WTC11 (cell line): ENCODE results near the gene PSMG1.

Experiments
- NFE2L1 ChIP-seq: sonication (generic); formaldehyde crosslinking; IDR thresholded peaks from 2 replicates; pipeline ENCODE4 v1.8.1; 2023; ENCODE audit warnings: missing genetic modification reagents
- NFYB ChIP-seq: sonication (generic); formaldehyde crosslinking; conservative IDR thresholded peaks from 2 replicates; pipeline ENCODE4 v1.8.0; 2022; ENCODE audit warnings: low read depth, missing genetic modification reagents
- NR2C2 ChIP-seq: sonication (generic); formaldehyde crosslinking; IDR thresholded peaks from 2 replicates; pipeline ENCODE4 v1.8.0; 2022; ENCODE audit warnings: mild to moderate bottlenecking, missing genetic modification reagents
- TEAD1 ChIP-seq: sonication (generic); formaldehyde crosslinking; IDR thresholded peaks from 2 replicates; pipeline ENCODE4 v1.8.0; 2022; ENCODE audit warnings: mild to moderate bottlenecking, missing genetic modification reagents
- TF ChIP-seq, protein P1 (sequence below): fragments of 200-600 bp; IDR thresholded peaks from 2 replicates; pipeline ENCODE4 v1.8.0; 2022; ENCODE audit warnings: antibody characterized with exemption
- TF ChIP-seq, protein P2 (sequence below): sonication (generic); formaldehyde crosslinking; IDR thresholded peaks from 2 replicates; pipeline ENCODE4 v1.8.1; 2022; ENCODE audit warnings: low read depth, mild to moderate bottlenecking, moderate library complexity, missing genetic modification reagents, borderline replicate concordance

DNA sequence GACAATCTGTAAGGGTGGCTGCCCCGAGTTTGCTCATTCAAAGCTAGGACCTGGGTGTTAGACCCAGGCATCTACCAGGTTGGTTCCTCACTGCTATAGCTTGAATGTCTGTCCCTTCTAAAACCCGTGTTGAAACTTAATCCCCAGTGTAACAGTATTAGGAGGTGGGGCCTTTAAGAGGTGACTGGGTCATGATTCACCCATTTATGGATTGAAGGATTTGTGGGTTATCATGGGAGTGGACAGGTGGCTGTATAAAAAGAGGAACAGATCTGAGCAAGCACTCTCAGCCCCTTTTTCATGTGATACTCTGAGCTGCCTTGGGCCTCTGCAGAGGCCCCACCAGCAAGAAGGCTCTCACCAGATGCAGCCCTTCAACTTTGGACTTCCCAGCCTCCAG, 29.4 kb downstream of the PSMG1 start:
- no peak for TF ChIP-seq TEAD1
- no peak for TF ChIP-seq NFE2L1
- TF ChIP-seq NFYB (CRISPR knock-in tag): no peak
- TF ChIP-seq, protein P1, sequence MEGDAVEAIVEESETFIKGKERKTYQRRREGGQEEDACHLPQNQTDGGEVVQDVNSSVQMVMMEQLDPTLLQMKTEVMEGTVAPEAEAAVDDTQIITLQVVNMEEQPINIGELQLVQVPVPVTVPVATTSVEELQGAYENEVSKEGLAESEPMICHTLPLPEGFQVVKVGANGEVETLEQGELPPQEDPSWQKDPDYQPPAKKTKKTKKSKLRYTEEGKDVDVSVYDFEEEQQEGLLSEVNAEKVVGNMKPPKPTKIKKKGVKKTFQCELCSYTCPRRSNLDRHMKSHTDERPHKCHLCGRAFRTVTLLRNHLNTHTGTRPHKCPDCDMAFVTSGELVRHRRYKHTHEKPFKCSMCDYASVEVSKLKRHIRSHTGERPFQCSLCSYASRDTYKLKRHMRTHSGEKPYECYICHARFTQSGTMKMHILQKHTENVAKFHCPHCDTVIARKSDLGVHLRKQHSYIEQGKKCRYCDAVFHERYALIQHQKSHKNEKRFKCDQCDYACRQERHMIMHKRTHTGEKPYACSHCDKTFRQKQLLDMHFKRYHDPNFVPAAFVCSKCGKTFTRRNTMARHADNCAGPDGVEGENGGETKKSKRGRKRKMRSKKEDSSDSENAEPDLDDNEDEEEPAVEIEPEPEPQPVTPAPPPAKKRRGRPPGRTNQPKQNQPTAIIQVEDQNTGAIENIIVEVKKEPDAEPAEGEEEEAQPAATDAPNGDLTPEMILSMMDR: no peak
- TF ChIP-seq NR2C2 (CRISPR knock-in tag): no peak
- TF ChIP-seq, protein P2, sequence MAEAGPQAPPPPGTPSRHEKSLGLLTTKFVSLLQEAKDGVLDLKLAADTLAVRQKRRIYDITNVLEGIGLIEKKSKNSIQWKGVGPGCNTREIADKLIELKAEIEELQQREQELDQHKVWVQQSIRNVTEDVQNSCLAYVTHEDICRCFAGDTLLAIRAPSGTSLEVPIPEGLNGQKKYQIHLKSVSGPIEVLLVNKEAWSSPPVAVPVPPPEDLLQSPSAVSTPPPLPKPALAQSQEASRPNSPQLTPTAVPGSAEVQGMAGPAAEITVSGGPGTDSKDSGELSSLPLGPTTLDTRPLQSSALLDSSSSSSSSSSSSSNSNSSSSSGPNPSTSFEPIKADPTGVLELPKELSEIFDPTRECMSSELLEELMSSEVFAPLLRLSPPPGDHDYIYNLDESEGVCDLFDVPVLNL (CRISPR knock-in tag): no peak
